Pancreas (tissue), 10 donors: Measurements from ENCODE around the gene CDKL2. TPM values are rescaled to one million over a fixed set of nuclear protein-coding genes. Genes with fewer than 3 reads are reported as not detected.
A peak's percentile ranks its signal among the peaks of the same experiment; 100 is the strongest.

Experiments used
- ATAC-seq, 4 donors: fragments of 200-7000 bp; cut with Tn5 transposase; one replicate each; pipeline versions ENCODE4 v1.8.0 to v1.9.1; 2020; ENCODE audit warnings: mild to moderate bottlenecking in 4 of 4, moderate library complexity in 4 of 4
- DNase-seq, 6 donors: peaks; one replicate each; pipeline ENCODE4 v3.0.0-alpha.2; 2020
- FAIRE-seq: peaks from 2 replicates; lab custom pipeline; 2012; peaks lifted over from hg19 to GRCh38; lab: Jason Lieb, UNC
- H3K27ac ChIP-seq, 4 donors: fragments of 200-600 bp; sonication (generic); 1 replicate in 3 of 4; 2 replicates in 1 of 4; pipeline versions ENCODE4 v1.5.0 to v1.8.0; 2020
- H3K27me3 ChIP-seq, 4 donors: fragments of 200-600 bp; one replicate each; pipeline ENCODE4 v1.8.0; 2021
- H3K36me3 ChIP-seq, 3 donors: fragments of 200-600 bp; sonication (generic) in 1 of 3; one replicate each; pipeline versions ENCODE4 v1.5.0 to v1.8.0; 2020 to 2021
- H3K4me1 ChIP-seq, 3 donors: fragments of 200-600 bp; one replicate each; pipeline ENCODE4 v1.8.0; 2021
- H3K4me3 ChIP-seq, 4 donors: fragments of 200-600 bp; sonication (generic) in 2 of 4; one replicate each; pipeline versions ENCODE4 v1.5.0 to v1.8.0; 2020 to 2021
- H3K9me3 ChIP-seq, 4 donors: fragments of 200-600 bp; one replicate each; pipeline ENCODE4 v1.8.0; 2021
- WGBS, 2 donors: extraction: QIAGEN DNeasy Blood & Tissue Kit; methylation state at CpG; one replicate each; pipeline ENCODE4 v1.1.7; 2013; 5-methylcytosine and 5-hydroxymethylcytosine counted together
- intact Hi-C, 3 donors: fragments of 100-400 bp; cut with DNase I; formaldehyde crosslinking; loops; one replicate each; pipeline versions ENCODE4 v1.11.1 to v1.14.2; 2022
- polyA plus RNA-seq, 2 donors: library from polyadenylated mRNA; stranded (reverse); fragments of 200-250 nt; gene quantifications; one replicate each; pipeline ENCODE4 v1.2.3, GENCODE V29; 2013
- total RNA-seq, 6 donors: library from RNA; stranded (reverse); fragmentation: NEBNext Ultra II Directional in 4 of 6; extraction: Animal tissue kit (Norgen Biotek cat#: 25700) in 4 of 6; gene quantifications; one replicate each; pipeline versions ENCODE4 v1.2.1 to v1.2.4, GENCODE V29; 2021 to 2023
- TF ChIP-seq, protein P1 (sequence below), 4 donors: fragments of 200-600 bp; sonication (generic) in 3 of 4; IDR thresholded peaks; one replicate each; pipeline versions ENCODE4 v1.5.0 to v1.8.0; 2021; ENCODE audit warnings: antibody characterized with exemption in 4 of 4
- donor health status: healthy with polysubstance abuse.
- donor health status: DM: no; HTN: no; CAD: no; lungs with moderate emphysema.
- donor health status: DM: no; HTN: no; CAD: no.
- donor health status: control.
- donor health status: control.
- donor health status: Bipolar disorder and iron deficiency.
- donor health status: DM: yes; HTN: yes; CAD: no.
- donor health status: DM: no; HTN: no; CAD: no.
- donor health status: DM: no; HTN: no; CAD: no.
- donor health status: DM: yes; HTN: yes; CAD: no.

CDKL2 gene
- total and polyA plus RNA-seq, 8 donors: 0.15 to 1.0 (median 0.55) TPM

DNA sequence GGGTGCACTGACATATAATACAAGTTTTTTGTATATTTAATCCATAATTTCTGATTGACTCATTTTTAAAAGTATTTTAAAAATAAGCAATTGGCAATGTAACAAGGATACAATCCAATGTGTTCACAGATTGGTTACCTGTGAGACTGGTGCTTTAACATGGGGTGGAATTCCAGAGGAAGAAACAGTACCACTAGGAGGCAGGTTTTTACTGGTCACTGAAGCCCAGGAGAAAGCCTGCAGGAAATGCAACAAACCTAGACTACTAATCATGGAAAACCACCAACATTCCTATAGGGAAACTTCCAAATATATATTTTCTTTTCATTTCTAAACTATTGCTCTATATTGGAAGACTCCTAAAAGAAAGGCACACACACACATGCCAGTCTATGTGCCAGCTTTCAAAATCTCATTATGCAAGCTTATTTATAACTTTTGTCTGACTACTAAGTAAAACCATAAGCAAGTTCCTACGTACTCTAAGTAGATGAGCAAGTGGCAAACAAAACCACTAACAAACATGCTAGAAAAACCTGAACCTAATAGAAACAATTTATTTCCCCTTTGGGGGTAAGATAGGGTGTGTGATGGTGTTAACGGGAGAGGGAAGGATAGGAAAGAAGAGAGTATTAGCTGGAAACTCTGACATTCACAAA is 23.6 kb upstream of the CDKL2 start:
- peaks cover 0 to 29% (median 21%) of the 10 kb centered on the region in 3 donors for H3K36me3 ChIP-seq
- H3K4me1 ChIP-seq: peaks cover 0 to 4% (median 0%) of the 10 kb centered on the region in 3 donors
- DNase-seq: no peak
- no peak overlapping the region for H3K27ac ChIP-seq
- WGBS, 2 donors: 87 to 90% methylated on average over 2 of the region's 2 CpGs
- H3K27me3 ChIP-seq: no peaks in the 10 kb centered on the region
- TF ChIP-seq, protein P1, sequence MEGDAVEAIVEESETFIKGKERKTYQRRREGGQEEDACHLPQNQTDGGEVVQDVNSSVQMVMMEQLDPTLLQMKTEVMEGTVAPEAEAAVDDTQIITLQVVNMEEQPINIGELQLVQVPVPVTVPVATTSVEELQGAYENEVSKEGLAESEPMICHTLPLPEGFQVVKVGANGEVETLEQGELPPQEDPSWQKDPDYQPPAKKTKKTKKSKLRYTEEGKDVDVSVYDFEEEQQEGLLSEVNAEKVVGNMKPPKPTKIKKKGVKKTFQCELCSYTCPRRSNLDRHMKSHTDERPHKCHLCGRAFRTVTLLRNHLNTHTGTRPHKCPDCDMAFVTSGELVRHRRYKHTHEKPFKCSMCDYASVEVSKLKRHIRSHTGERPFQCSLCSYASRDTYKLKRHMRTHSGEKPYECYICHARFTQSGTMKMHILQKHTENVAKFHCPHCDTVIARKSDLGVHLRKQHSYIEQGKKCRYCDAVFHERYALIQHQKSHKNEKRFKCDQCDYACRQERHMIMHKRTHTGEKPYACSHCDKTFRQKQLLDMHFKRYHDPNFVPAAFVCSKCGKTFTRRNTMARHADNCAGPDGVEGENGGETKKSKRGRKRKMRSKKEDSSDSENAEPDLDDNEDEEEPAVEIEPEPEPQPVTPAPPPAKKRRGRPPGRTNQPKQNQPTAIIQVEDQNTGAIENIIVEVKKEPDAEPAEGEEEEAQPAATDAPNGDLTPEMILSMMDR (IDR thresholded peaks at IDR 0.05): peak in 2 of 4 donors; percentile 14 to 25
- peak in 3 of 4 donors; percentile 67 to 82 (median 77) for ATAC-seq
- FAIRE-seq: peak; percentile 71
- H3K4me3 ChIP-seq: no peak overlapping the region
- intact Hi-C loops: no loop called here
- no peaks in the 10 kb centered on the region for H3K9me3 ChIP-seq

DNA sequence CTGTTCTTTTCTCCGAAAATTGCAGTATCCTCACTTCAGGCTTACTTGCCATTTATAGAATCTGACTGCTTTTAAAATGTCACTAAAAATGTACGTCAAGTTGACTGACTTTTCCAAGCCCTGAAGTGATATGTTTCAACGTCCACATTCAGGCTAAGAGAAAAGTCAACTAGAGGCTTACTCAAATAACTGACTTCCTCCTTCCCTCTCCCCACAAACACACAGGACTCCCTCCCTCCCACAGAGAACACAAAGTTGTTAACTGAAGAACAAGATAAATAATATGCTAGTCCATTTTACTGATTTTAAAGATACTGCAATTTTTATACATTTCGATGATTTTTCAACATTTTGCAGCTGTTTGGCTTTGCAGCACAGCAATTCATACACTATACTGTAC is 13.8 kb upstream of the CDKL2 start:
- DNase-seq (no peak), FAIRE-seq (no peak), ATAC-seq (no peak)
- H3K36me3 ChIP-seq: peaks cover 0 to 37% (median 13%) of the 10 kb centered on the region in 3 donors
- intact Hi-C loops: no loop called here
- H3K27ac ChIP-seq: no peak overlapping the region
- TF ChIP-seq, protein P1 (IDR thresholded peaks at IDR 0.05): no peak
- WGBS, 2 donors: 71 to 73% methylated on average over 4 of the region's 4 CpGs
- no peaks in the 10 kb centered on the region for H3K27me3 ChIP-seq
- H3K4me1 ChIP-seq: no peaks in the 10 kb centered on the region
- no peak overlapping the region for H3K4me3 ChIP-seq
- H3K9me3 ChIP-seq: no peaks in the 10 kb centered on the region

DNA sequence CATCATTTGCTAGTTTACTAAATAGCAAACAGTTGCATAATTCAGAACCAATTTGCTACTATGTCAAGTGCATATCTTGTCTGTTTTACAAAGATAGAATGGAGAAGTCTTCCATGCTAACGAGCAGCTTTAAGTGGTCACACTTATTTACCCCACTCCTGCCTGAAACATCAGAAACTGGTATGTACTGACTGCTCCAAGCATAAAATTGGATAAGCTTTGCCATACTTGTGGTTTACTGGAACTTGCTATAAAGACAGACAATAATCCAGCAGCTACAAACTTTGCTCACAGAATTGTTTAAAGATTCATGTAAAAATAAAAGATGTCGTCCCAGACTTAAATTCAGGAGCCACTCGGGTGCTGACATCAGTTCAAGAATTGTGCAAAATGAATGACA is 13.3 kb upstream of the CDKL2 start:
- H3K27ac ChIP-seq: no peak overlapping the region
- peaks cover 0 to 37% (median 13%) of the 10 kb centered on the region in 3 donors for H3K36me3 ChIP-seq
- 75 to 80% methylated on average over 3 of the region's 3 CpGs for WGBS, 2 donors
- H3K9me3 ChIP-seq: no peaks in the 10 kb centered on the region
- H3K27me3 ChIP-seq: no peaks in the 10 kb centered on the region
- intact Hi-C loops: no loop called here
- DNase-seq (no peak), FAIRE-seq (no peak), ATAC-seq (no peak)
- TF ChIP-seq, protein P1 (IDR thresholded peaks at IDR 0.05): no peak
- no peak overlapping the region for H3K4me3 ChIP-seq
- H3K4me1 ChIP-seq: no peaks in the 10 kb centered on the region

DNA sequence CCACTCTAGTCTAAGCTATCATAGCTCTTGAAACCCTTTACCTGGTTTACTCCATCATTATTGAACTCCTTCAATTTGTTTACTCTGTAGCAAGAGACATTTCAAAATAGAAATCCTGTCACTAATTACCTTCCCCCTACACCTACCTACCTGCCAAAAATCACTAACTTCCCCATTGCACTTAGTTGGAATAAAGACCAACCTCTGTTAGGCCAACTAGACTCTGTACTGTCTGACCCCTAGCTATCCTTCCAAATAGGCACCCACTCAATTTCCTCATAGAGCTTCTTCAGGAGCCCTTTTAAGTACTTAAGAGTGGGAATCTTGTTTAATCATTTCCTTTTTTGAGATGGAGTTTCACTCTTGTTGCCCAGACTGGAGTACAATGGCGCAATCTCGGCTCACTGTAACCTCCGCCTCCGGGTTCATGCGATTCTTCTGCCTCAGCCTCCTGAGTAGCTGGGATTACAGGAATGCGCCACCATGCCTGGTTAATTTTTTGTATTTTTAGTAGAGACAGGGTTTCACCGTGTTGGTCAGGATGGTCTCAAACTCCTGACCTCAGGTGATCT is 8.9 kb upstream of the CDKL2 start:
- no peak overlapping the region for H3K27ac ChIP-seq
- 95 to 98% methylated on average over 7 of the region's 7 CpGs for WGBS, 2 donors
- no peaks in the 10 kb centered on the region for H3K27me3 ChIP-seq
- no peaks in the 10 kb centered on the region for H3K36me3 ChIP-seq
- FAIRE-seq (no peak), ATAC-seq (no peak), DNase-seq (no peak)
- intact Hi-C loops: no loop called here
- TF ChIP-seq, protein P1 (IDR thresholded peaks at IDR 0.05): no peak
- H3K4me1 ChIP-seq: no peaks in the 10 kb centered on the region
- no peak overlapping the region for H3K4me3 ChIP-seq
- no peaks in the 10 kb centered on the region for H3K9me3 ChIP-seq

DNA sequence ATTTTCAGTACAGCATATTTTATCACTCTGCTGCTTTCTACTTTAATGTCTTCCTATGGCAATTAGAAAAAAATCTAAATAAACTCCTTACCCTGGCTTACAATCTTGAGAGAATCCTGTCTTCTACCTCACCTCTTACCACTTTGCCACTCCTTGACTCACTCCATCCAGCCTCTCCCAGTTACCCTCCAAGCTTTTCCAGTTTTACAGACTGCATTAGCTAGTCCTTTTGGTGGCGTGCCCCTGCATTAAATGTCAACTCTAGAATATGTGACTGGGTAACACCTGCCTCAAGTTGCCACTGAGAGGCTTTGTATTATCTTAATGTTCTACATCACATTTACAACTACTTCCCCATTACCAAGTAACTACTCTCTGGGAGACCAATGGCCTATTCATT is 7.5 kb upstream of the CDKL2 start:
- TF ChIP-seq, protein P1 (IDR thresholded peaks at IDR 0.05): no peak
- WGBS, 2 donors: 95 to 97% methylated on average over 1 of the region's 1 CpG
- FAIRE-seq (no peak), DNase-seq (no peak), ATAC-seq (no peak)
- Histone ChIP-seq H3K4me1 (no peaks in the 10 kb centered on the region), H3K27me3 (no peaks in the 10 kb centered on the region), H3K36me3 (no peaks in the 10 kb centered on the region), H3K4me3 (no peak overlapping the region), H3K9me3 (no peaks in the 10 kb centered on the region), H3K27ac (no peak overlapping the region)
- intact Hi-C loops: no loop called here
